Ectodermal cell (in vitro differentiated cells): ENCODE data around the gene SNRPB.

Experiments used
- H3K27ac ChIP-seq: 2 replicates; pipeline ENCODE4 v1.7.0; 2013; ENCODE audit warnings: mild to moderate bottlenecking, low read depth, low read length; ENCODE audit not compliant: insufficient read depth, poor library complexity, severe bottlenecking
- H3K27me3 ChIP-seq: 2 replicates; pipeline ENCODE4 v1.7.0; 2013; ENCODE audit warnings: mild to moderate bottlenecking, low read length; ENCODE audit not compliant: insufficient read depth, control insufficient read depth, poor library complexity, severe bottlenecking
- H3K36me3 ChIP-seq: one replicate; pipeline ENCODE4 v1.7.0; 2013; ENCODE audit warnings: low read length; ENCODE audit not compliant: control insufficient read depth, insufficient read depth
- H3K4me1 ChIP-seq: one replicate; pipeline ENCODE4 v1.7.0; 2013; ENCODE audit warnings: low read length; ENCODE audit not compliant: control insufficient read depth, insufficient read depth
- H3K4me3 ChIP-seq: 2 replicates; pipeline ENCODE4 v1.7.0; 2013; ENCODE audit warnings: low read depth, low read length, control low read depth; ENCODE audit not compliant: insufficient read depth
- H3K9me3 ChIP-seq: 2 replicates; pipeline ENCODE4 v1.7.0; 2013; ENCODE audit warnings: mild to moderate bottlenecking, low read length, moderate library complexity; ENCODE audit not compliant: control insufficient read depth
- WGBS, 2 experiments: methylation state at CpG; one replicate each; pipeline ENCODE4 v1.1.7; 2013; ENCODE audit warnings: missing lambda C conversion rate in 2 of 2; 5-methylcytosine and 5-hydroxymethylcytosine counted together

SNRPB gene

GRCh38 chr20:2429051-2429450 lies 41.5 kb downstream of the SNRPB start:
- no peak overlapping the region for H3K27ac ChIP-seq
- H3K9me3 ChIP-seq = no peaks in the 10 kb centered on the region
- H3K4me3 ChIP-seq = no peak overlapping the region
- H3K4me1 ChIP-seq = no peaks in the 10 kb centered on the region
- 86 to 96% methylated on average over 2 to 3 of the region's 6 CpGs for WGBS, 2 experiments
- H3K36me3 ChIP-seq = no peaks in the 10 kb centered on the region
- H3K27me3 ChIP-seq = no peaks in the 10 kb centered on the region

- no peak overlapping the region for H3K27ac ChIP-seq
- no peak overlapping the region for H3K4me3 ChIP-seq
- H3K9me3 ChIP-seq = no peaks in the 10 kb centered on the region
- 80 to 88% methylated on average over 5 of the region's 5 CpGs for whole genome bisulfite sequencing, 2 experiments
- no peaks in the 10 kb centered on the region for H3K36me3 ChIP-seq
- H3K4me1 ChIP-seq = no peaks in the 10 kb centered on the region
- no peaks in the 10 kb centered on the region for H3K27me3 ChIP-seq
These were observed 49.3 kb downstream of the SNRPB start for GRCh38 chr20:2421247-2421646.

- WGBS, 2 experiments = no CpG with 5 or more reads among the region's 1 CpG
- Histone ChIP-seq H3K27me3 (no peaks in the 10 kb centered on the region), H3K27ac (no peak overlapping the region)
These were observed 50.1 kb downstream of the SNRPB start for GRCh38 chr20:2420510-2420909.

GRCh38 chr20:2418388-2418787 lies 52.2 kb downstream of the SNRPB start:
- no peaks in the 10 kb centered on the region for H3K27me3 ChIP-seq
- no peak overlapping the region for H3K4me3 ChIP-seq
- H3K27ac ChIP-seq = no peak overlapping the region
- no peaks in the 10 kb centered on the region for H3K9me3 ChIP-seq
- 76 to 88% methylated on average over 2 of the region's 2 CpGs for WGBS, 2 experiments
- no peaks in the 10 kb centered on the region for H3K4me1 ChIP-seq
- no peaks in the 10 kb centered on the region for H3K36me3 ChIP-seq

More at GRCh38 chr20:2420510-2420909, 50.1 kb downstream of the SNRPB start:
- H3K4me1 ChIP-seq = no peaks in the 10 kb centered on the region
- H3K4me3 ChIP-seq = no peak overlapping the region
- H3K9me3 ChIP-seq = no peaks in the 10 kb centered on the region
- no peaks in the 10 kb centered on the region for H3K36me3 ChIP-seq

GRCh38 chr20:2417213-2417541 lies 53.4 kb downstream of the SNRPB start:
- Histone ChIP-seq H3K4me1 (no peaks in the 10 kb centered on the region), H3K36me3 (no peaks in the 10 kb centered on the region), H3K27ac (no peak overlapping the region), H3K9me3 (no peaks in the 10 kb centered on the region), H3K27me3 (no peaks in the 10 kb centered on the region), H3K4me3 (no peak overlapping the region)
- WGBS, 2 experiments = 94 to 95% methylated on average over 14 of the region's 14 CpGs

GRCh38 chr20:2416541-2417212 lies 53.9 kb downstream of the SNRPB start:
- Histone ChIP-seq H3K9me3 (no peaks in the 10 kb centered on the region), H3K4me3 (no peak overlapping the region), H3K4me1 (no peaks in the 10 kb centered on the region), H3K27ac (no peak overlapping the region), H3K36me3 (no peaks in the 10 kb centered on the region), H3K27me3 (no peaks in the 10 kb centered on the region)
- WGBS, 2 experiments = 86 to 92% methylated on average over 5 of the region's 6 CpGs
